WI38 (cell line): ENCODE results near the gene BCL2L14.

Experiments
- H3K4me3 ChIP-seq: 2 replicates; pipeline ENCODE4 v1.5.1; 2011; ENCODE audit warnings: low read depth, mild to moderate bottlenecking, control low read depth, low read length
- TF ChIP-seq, protein P1 (sequence below): IDR thresholded peaks from 2 replicates; pipeline ENCODE4 v1.5.1; 2012; ENCODE audit warnings: low read depth, mild to moderate bottlenecking, control low read depth, low read length

Gene BCL2L14

DNA sequence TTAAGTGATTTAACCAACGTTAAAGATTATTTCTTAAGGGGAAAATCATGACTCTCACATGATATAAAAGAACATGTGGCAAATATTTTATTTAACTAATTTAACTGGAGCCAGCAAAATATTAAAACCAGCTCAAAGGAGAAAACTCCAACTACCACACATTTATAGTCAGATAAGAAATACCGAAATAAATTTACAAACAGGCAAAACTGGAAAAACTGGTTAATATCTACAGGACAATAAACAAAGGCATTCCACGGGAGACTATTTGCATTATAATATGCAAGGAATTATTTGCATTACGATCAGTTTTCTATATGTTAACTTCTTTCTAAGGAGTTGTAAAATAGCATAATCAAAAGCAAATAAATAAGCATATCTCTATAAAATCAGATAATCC lies 13.8 kb upstream of the BCL2L14 start:
- H3K4me3 ChIP-seq: no peak overlapping the region
- TF ChIP-seq, protein P1, sequence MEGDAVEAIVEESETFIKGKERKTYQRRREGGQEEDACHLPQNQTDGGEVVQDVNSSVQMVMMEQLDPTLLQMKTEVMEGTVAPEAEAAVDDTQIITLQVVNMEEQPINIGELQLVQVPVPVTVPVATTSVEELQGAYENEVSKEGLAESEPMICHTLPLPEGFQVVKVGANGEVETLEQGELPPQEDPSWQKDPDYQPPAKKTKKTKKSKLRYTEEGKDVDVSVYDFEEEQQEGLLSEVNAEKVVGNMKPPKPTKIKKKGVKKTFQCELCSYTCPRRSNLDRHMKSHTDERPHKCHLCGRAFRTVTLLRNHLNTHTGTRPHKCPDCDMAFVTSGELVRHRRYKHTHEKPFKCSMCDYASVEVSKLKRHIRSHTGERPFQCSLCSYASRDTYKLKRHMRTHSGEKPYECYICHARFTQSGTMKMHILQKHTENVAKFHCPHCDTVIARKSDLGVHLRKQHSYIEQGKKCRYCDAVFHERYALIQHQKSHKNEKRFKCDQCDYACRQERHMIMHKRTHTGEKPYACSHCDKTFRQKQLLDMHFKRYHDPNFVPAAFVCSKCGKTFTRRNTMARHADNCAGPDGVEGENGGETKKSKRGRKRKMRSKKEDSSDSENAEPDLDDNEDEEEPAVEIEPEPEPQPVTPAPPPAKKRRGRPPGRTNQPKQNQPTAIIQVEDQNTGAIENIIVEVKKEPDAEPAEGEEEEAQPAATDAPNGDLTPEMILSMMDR: no peak

DNA sequence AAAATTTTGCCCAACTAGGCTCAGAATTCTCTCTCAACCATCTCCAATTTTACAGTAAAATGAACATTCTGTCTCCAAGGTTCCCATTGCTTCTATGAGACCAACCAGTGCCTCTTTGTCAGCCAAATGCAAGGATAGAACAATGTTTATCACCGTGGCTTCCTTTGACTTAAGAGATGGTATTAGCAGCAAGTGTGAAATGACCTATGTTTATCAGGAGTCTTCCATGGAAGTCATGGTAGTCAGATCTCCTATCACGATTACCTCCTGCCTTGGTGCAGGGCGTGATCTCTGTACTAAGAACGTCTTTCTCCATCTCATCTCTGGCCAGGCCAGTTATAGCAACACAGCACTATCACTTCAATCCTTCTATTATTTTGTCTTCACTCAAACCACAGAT lies 6.1 kb upstream of the BCL2L14 start:
- TF ChIP-seq, protein P1: no peak
- no peak overlapping the region for H3K4me3 ChIP-seq

DNA sequence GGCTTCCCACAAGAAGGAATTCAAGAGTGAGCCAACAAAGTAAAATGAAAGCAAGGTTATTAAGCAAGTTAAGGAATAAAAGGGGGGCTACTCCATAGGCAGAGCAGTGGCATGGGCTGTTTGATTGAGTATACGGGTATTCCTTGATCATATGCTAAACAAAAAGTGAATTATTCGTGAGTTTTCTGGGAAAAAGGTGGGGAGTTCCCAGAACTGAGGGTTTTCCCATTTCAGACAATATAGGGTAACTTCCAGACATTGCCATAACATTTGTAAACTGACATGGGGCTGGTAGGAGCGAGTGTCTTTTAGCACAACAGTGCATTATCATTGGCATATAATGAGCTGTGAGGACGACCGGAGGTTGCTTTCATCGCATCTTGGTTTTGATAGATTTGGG lies 2.0 kb upstream of the BCL2L14 start:
- no peak overlapping the region for H3K4me3 ChIP-seq
- TF ChIP-seq, protein P1: no peak

DNA sequence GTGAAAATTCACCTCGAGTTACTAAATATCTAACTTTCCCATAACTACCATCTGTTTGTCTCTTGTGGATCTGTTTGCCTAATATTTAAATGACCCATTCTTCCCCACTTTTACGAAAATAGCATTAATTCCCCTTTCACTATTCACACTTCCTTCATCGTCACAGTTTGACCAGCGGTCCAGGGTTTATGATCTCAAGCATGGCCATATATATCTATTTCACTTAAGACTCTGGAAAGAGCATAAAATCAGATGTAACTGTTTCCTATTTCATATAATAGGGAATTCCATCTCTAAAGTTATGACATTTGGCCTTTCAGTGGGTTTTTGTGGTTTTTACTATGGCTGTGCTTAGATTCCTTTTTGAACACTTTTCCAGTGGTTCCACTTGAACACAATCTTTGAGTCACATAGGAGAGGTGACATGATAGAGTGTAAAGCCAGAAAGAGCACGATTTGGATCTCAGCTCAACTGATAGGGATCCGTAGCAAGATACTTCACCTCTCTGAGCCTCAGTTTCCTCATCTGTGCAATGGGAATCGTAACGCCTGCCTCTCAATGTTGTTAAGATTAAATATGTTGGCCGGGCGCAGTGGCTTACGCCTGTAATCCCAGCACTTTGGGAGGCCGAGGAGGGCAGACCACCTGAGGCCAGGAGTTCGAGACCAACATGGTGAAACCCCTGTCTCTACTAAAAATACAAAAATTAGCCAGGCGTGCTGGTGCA lies 754 bp upstream of the BCL2L14 start:
- H3K4me3 ChIP-seq: no peak overlapping the region
- TF ChIP-seq, protein P1: no peak

DNA sequence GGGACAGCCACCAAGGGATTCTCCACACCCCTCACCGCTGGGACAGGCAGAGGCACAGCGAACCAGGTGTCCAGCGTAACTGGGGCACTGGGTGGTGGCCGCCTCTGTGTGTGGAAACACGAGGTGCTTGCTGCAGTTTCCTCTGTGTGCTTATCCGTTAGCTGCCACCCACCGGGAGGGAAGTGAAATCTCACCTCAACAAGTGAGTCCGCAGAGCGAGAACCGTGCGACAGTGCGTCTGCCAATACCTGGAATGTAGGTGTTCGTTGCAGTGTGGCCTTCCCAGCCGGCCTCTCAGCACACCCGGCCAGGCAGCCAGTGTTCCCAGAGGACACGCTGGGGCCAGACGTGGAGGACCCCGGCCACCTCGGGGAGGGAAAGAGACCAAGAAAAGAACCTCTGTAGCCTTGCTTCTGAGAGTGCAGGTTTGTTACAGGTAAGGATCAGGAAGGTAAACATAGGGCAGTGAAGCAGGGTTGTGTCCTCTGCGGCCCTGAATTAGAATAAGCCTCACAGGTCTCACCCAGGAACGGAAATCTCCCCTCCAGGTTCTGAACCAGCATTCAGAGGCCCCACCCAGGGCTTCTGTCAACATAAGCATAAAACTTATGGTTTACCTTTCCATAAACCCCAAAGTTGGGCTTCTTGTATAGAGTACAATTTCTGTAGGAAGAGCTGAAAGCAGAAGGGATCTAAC lies 1.5 kb downstream of the BCL2L14 start:
- TF ChIP-seq, protein P1: no peak
- H3K4me3 ChIP-seq: no peak overlapping the region

DNA sequence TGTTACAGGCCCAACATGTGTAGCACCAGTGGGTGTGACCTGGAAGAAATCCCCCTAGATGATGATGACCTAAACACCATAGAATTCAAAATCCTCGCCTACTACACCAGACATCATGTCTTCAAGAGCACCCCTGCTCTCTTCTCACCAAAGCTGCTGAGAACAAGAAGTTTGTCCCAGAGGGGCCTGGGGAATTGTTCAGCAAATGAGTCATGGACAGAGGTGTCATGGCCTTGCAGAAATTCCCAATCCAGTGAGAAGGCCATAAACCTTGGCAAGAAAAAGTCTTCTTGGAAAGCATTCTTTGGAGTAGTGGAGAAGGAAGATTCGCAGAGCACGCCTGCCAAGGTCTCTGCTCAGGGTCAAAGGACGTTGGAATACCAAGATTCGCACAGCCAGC lies 8.6 kb downstream of the BCL2L14 start:
- H3K4me3 ChIP-seq: no peak overlapping the region
- TF ChIP-seq, protein P1: no peak

DNA sequence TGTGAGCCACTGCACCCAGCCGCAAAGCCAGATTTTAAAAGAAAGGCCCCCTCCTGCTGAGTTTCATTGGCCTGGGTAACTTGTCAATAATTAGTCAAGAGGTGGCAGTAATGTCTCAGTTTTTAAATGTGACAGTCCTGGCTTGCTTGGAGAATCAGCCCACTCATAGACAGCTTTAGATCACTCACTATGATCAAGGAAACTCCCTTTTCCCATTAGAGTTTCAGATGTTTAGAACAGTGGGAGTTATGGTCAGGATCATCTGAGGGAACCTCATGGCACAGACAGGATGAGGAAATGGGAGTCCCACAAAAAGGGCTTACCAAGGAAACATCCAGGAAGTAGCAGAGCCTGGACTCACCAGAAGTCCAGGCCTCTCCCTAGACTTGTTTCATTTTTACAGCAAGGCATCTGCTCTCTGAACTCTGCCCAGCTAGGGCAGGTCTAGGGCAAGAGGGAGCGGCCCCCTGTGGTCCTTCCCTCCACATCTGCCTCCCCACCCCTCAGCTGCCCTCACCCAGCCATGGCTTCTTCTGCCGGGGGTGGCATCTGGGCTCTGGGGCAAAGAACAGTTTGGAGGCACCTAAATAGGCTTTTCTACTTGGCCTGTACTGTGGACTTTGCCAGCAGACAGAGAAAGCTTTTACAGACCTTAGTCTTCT lies 11.2 kb downstream of the BCL2L14 start:
- H3K4me3 ChIP-seq: no peak overlapping the region
- TF ChIP-seq, protein P1: no peak
